Measurements from ENCODE around the gene SLC6A11. TPM values are rescaled to one million over a fixed set of nuclear protein-coding genes. Genes with fewer than 3 reads are reported as not detected.

SLC6A11 gene
- total and polyA plus RNA-seq, 4 donors: 0.02 to 0.09 TPM; not detected in 2

DNA sequence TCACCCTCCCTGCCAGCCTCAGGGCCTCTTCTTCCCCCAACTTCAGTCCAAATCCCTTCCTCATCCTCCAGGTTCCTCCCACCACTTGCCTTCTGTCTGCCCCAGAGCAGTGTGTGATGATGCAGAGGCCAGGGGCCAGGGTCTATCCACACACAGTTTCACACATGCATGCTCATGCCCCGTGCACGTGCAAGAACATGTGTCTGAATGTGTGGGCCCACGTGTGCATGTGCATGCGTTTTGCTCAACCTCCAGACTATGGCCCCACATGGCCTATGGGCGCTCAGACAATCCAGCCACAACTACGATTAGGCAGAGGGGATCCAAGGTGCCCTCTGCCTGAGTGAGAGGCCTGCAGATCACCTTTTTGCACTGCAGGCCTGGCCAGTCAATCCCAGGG lies 144.2 kb downstream of the SLC6A11 start:
- Histone ChIP-seq H3K36me3 (ENCODE audit: control insufficient read depth in 4 of 4, insufficient read depth in 4 of 4, low read length in 4 of 4) (no peaks in the 10 kb centered on the region), H3K9me3 (ENCODE audit: control insufficient read depth in 4 of 4, insufficient read depth in 3 of 4, low read length in 3 of 4) (no peaks in the 10 kb centered on the region), H3K4me3 (no peak overlapping the region), H3K4me1 (ENCODE audit: control insufficient read depth in 5 of 5, insufficient read depth in 5 of 5, low read length in 5 of 5) (peaks cover 0 to 10% (median 0%) of the 10 kb centered on the region in 5 donors), H3K27me3 (ENCODE audit: control insufficient read depth in 3 of 3, insufficient read depth in 3 of 3, low read length in 2 of 3) (peaks cover 0 to 8% (median 0%) of the 10 kb centered on the region in 3 donors), H3K9ac (ENCODE audit: insufficient read depth in 1 of 2, low read length in 2 of 2) (no peak overlapping the region), H3K27ac (ENCODE audit: low read depth in 1 of 2, low read length in 1 of 2) (no peak overlapping the region)
- no peak for TF ChIP-seq CTCF (IDR thresholded peaks at IDR 0.05; ENCODE audit: control extremely low read depth, extremely low read depth)
- 92 to 93% methylated on average over 6 of the region's 6 CpGs for whole genome bisulfite sequencing, 2 donors
- ATAC-seq (ENCODE audit: insufficient read depth, low FRiP score): no peak
- DNase-seq: no peak

GRCh38 chr3:10961921-10962320 lies 145.9 kb downstream of the SLC6A11 start:
- 79 to 90% methylated on average over 2 of the region's 2 CpGs for WGBS, 2 donors
- TF ChIP-seq CTCF (IDR thresholded peaks at IDR 0.05; ENCODE audit: control extremely low read depth, extremely low read depth): no peak
- peaks cover 0 to 13% (median 0%) of the 10 kb centered on the region in 3 donors for H3K27me3 ChIP-seq (ENCODE audit: control insufficient read depth in 3 of 3, insufficient read depth in 3 of 3, low read length in 2 of 3)
- H3K4me3 ChIP-seq: no peak overlapping the region
- ATAC-seq (ENCODE audit: insufficient read depth, low FRiP score) (no peak), DNase-seq (no peak)
- H3K4me1 ChIP-seq (ENCODE audit: control insufficient read depth in 5 of 5, insufficient read depth in 5 of 5, low read length in 5 of 5): peaks cover 0 to 8% (median 0%) of the 10 kb centered on the region in 5 donors
- H3K9ac ChIP-seq (ENCODE audit: insufficient read depth in 1 of 2, low read length in 2 of 2): no peak overlapping the region
- H3K36me3 ChIP-seq (ENCODE audit: control insufficient read depth in 4 of 4, insufficient read depth in 4 of 4, low read length in 4 of 4): no peaks in the 10 kb centered on the region
- H3K9me3 ChIP-seq (ENCODE audit: control insufficient read depth in 4 of 4, insufficient read depth in 3 of 4, low read length in 3 of 4): no peaks in the 10 kb centered on the region
- H3K27ac ChIP-seq (ENCODE audit: low read depth in 1 of 2, low read length in 1 of 2): no peak overlapping the region

GRCh38 chr3:10962481-10963036 lies 146.5 kb downstream of the SLC6A11 start:
- Histone ChIP-seq H3K4me1 (ENCODE audit: control insufficient read depth in 5 of 5, insufficient read depth in 5 of 5, low read length in 5 of 5) (peaks cover 0 to 6% (median 0%) of the 10 kb centered on the region in 5 donors), H3K9me3 (ENCODE audit: control insufficient read depth in 4 of 4, insufficient read depth in 3 of 4, low read length in 3 of 4) (no peaks in the 10 kb centered on the region), H3K36me3 (ENCODE audit: control insufficient read depth in 4 of 4, insufficient read depth in 4 of 4, low read length in 4 of 4) (no peaks in the 10 kb centered on the region), H3K4me3 (no peak overlapping the region), H3K27me3 (ENCODE audit: control insufficient read depth in 3 of 3, insufficient read depth in 3 of 3, low read length in 2 of 3) (peaks cover 0 to 13% (median 0%) of the 10 kb centered on the region in 3 donors), H3K9ac (ENCODE audit: insufficient read depth in 1 of 2, low read length in 2 of 2) (no peak overlapping the region), H3K27ac (ENCODE audit: low read depth in 1 of 2, low read length in 1 of 2) (no peak overlapping the region)
- no peak for TF ChIP-seq CTCF (IDR thresholded peaks at IDR 0.05; ENCODE audit: control extremely low read depth, extremely low read depth)
- no peak for ATAC-seq (ENCODE audit: insufficient read depth, low FRiP score)
- 64 to 65% methylated on average over 5 of the region's 5 CpGs for WGBS, 2 donors
- DNase-seq: peak in 1 of 3 donors; percentile 34

Measured in lung (tissue), 12 donors.